Spleen (tissue), 11 donors: Measurements from ENCODE around the gene STOM. TPM values are rescaled to one million over a fixed set of nuclear protein-coding genes. Genes with fewer than 3 reads are reported as not detected.

ENCODE experiments used
- DNase-seq: peaks from one replicate; pipeline ENCODE4 v3.0.0-alpha.2; 2020
- H3K27ac ChIP-seq, 8 donors: fragments of 200-600 bp; sonication (generic) in 7 of 8; 1 replicate in 4 of 8; 2 replicates in 4 of 8; pipeline versions ENCODE4 v1.5.0 to v1.8.0; 2016 to 2021; ENCODE audit warnings: inconsistent platforms in 4 of 8, mild to moderate bottlenecking in 4 of 8, moderate library complexity in 1 of 8
- H3K27me3 ChIP-seq, 7 donors: fragments of 200-600 bp; sonication (generic) in 6 of 7; replicated peaks in 1 of 7; 1 replicate in 4 of 7; 2 replicates in 3 of 7; pipeline versions ENCODE4 v1.5.0 to v1.8.0; 2016 to 2021; ENCODE audit warnings: inconsistent platforms in 3 of 7, mild to moderate bottlenecking in 1 of 7
- H3K36me3 ChIP-seq, 6 donors: fragments of 200-600 bp; sonication (generic) in 5 of 6; 1 replicate in 4 of 6; 2 replicates in 2 of 6; pipeline versions ENCODE4 v1.5.0 to v1.8.0; 2016 to 2021; ENCODE audit warnings: inconsistent platforms in 2 of 6
- H3K4me1 ChIP-seq, 6 donors: fragments of 200-600 bp; sonication (generic) in 5 of 6; 1 replicate in 3 of 6; 2 replicates in 3 of 6; pipeline versions ENCODE4 v1.5.0 to v1.8.0; 2016 to 2021; ENCODE audit warnings: inconsistent platforms in 3 of 6
- H3K4me3 ChIP-seq, 8 donors: fragments of 200-600 bp; sonication (generic) in 7 of 8; 1 replicate in 4 of 8; 2 replicates in 4 of 8; pipeline versions ENCODE4 v1.5.0 to v1.8.0; 2016 to 2021; ENCODE audit warnings: inconsistent platforms in 4 of 8, mild to moderate bottlenecking in 4 of 8, moderate library complexity in 2 of 8
- H3K9me3 ChIP-seq, 8 donors: fragments of 200-600 bp; sonication (generic) in 7 of 8; 1 replicate in 4 of 8; 2 replicates in 4 of 8; pipeline versions ENCODE4 v1.5.0 to v1.8.0; 2016 to 2021; ENCODE audit warnings: inconsistent platforms in 4 of 8
- CTCF ChIP-seq, 11 experiments: fragments of 200-600 bp in 7 of 11; fragments of 450-650 bp in 4 of 11; sonication (generic) in 4 of 11; IDR thresholded peaks in 8 of 11; conservative IDR thresholded peaks in 3 of 11; 1 replicate in 7 of 11; 2 replicates in 4 of 11; pipeline versions ENCODE4 v1.4.0 to v1.8.0; 2016 to 2021; ENCODE audit warnings: antibody characterized with exemption in 11 of 11, inconsistent platforms in 4 of 11, mild to moderate bottlenecking in 1 of 11
- POLR2A ChIP-seq, 3 donors: fragments of 450-650 bp; IDR thresholded peaks; one replicate each; pipeline ENCODE4 v1.5.1; 2017; ENCODE audit warnings: antibody characterized with exemption in 3 of 3, mild to moderate bottlenecking in 1 of 3
- POLR2AphosphoS5 ChIP-seq, 3 donors: sonication (generic); formaldehyde crosslinking; IDR thresholded peaks; one replicate each; pipeline ENCODE4 v1.5.1; 2017; ENCODE audit warnings: antibody characterized with exemption in 3 of 3
- WGBS, 5 donors: extraction: QIAGEN DNeasy Blood & Tissue Kit in 3 of 5; methylation state at CpG; one replicate each; pipeline versions ENCODE4 v1.1.5 to v1.1.7; 2013 to 2018; 5-methylcytosine and 5-hydroxymethylcytosine counted together
- intact Hi-C: fragments of 100-400 bp; cut with DNase I; formaldehyde crosslinking; loops from one replicate; pipeline ENCODE4 v1.15.0; 2023; ENCODE audit warnings: low total_unique reads
- polyA plus RNA-seq, 3 donors: library from polyadenylated mRNA; stranded (reverse); fragments of 200-250 nt; gene quantifications; one replicate each; pipeline ENCODE4 v1.2.1, GENCODE V29; 2013
- total RNA-seq, 7 donors: library from RNA; depleted of rRNA in 3 of 7; stranded (reverse); fragments of >200 nt in 3 of 7; fragmentation: NEBNext Ultra II Directional in 4 of 7; extraction: Animal tissue kit (Norgen Biotek cat#: 25700) in 4 of 7; gene quantifications; one replicate each; pipeline versions ENCODE4 v1.1.0 to v1.2.1, GENCODE V29; 2016 to 2021
- donor health status: healthy with polysubstance abuse.
- donor health status: DM: no; HTN: no; CAD: no; lungs with moderate emphysema.
- donor health status: DM: no; HTN: no; CAD: no.
- donor health status: Bipolar disorder and iron deficiency.
- donor health status: healthy.
- donor health status: DM: no; HTN: no; CAD: no.
- donor health status: DM: yes; HTN: yes; CAD: no.

STOM gene
- total and polyA plus RNA-seq, 10 donors = 42.7 to 493 (median 311) TPM

GRCh38 chr9:121371495-121372061 lies 1.5 kb upstream of the STOM start:
- H3K4me1 ChIP-seq = peaks cover 5 to 70% (median 48%) of the 10 kb centered on the region in 6 donors
- H3K27ac ChIP-seq = peak overlapping the region in 6 of 8 donors; percentile 0 to 97 (median 96)
- intact Hi-C loops = loop anchor here (10.0 kb wide), 1 partner anchor 47 kb away; no protein-coding TSS in a partner anchor
- no peaks in the 10 kb centered on the region for H3K9me3 ChIP-seq
- H3K36me3 ChIP-seq = peaks cover 0 to 4% (median 0%) of the 10 kb centered on the region in 6 donors
- no peaks in the 10 kb centered on the region for H3K27me3 ChIP-seq
- 77 to 80% (median 80%) methylated on average over 4 of the region's 4 CpGs for WGBS, 5 donors
- DNase-seq = no peak
- H3K4me3 ChIP-seq = no peak overlapping the region
- no peak for TF ChIP-seq CTCF (IDR thresholded peaks at IDR 0.05 in 8 of 11, conservative IDR thresholded peaks at IDR 0.05 in 3 of 11)
- no peak for TF ChIP-seq POLR2A (IDR thresholded peaks at IDR 0.05)
- TF ChIP-seq POLR2AphosphoS5 (IDR thresholded peaks at IDR 0.05) = no peak

GRCh38 chr9:121368745-121369144 lies 1.3 kb downstream of the STOM start:
- Histone ChIP-seq H3K27me3 (no peaks in the 10 kb centered on the region), H3K9me3 (no peaks in the 10 kb centered on the region), H3K4me1 (peaks cover 16 to 93% (median 76%) of the 10 kb centered on the region in 6 donors), H3K36me3 (peaks cover 0 to 20% (median 0%) of the 10 kb centered on the region in 6 donors), H3K27ac (peak overlapping the region; percentile 92 to 97 (median 96)), H3K4me3 (peak overlapping the region; percentile 67 to 94 (median 80))
- intact Hi-C loops = no loop called here
- TF ChIP-seq CTCF (IDR thresholded peaks at IDR 0.05 in 8 of 11, conservative IDR thresholded peaks at IDR 0.05 in 3 of 11) = no peak
- peak in 2 of 3 donors; percentile 28 to 29 for TF ChIP-seq POLR2AphosphoS5 (IDR thresholded peaks at IDR 0.05)
- no peak for TF ChIP-seq POLR2A (IDR thresholded peaks at IDR 0.05)
- 15 to 28% (median 18%) methylated on average over 8 of the region's 8 CpGs for WGBS, 5 donors
- peak; percentile 39 for DNase-seq

- H3K4me3 ChIP-seq = peak overlapping the region; percentile 67 to 94 (median 80)
- H3K36me3 ChIP-seq = peaks cover 0 to 20% (median 0%) of the 10 kb centered on the region in 6 donors
- H3K4me1 ChIP-seq = peaks cover 21 to 93% (median 78%) of the 10 kb centered on the region in 6 donors
- intact Hi-C loops = no loop called here
- no peaks in the 10 kb centered on the region for H3K9me3 ChIP-seq
- H3K27me3 ChIP-seq = no peaks in the 10 kb centered on the region
- H3K27ac ChIP-seq = peak overlapping the region; percentile 92 to 97 (median 96)
- no peak for DNase-seq
- TF ChIP-seq CTCF (IDR thresholded peaks at IDR 0.05 in 8 of 11, conservative IDR thresholded peaks at IDR 0.05 in 3 of 11) (no peak), POLR2AphosphoS5 (IDR thresholded peaks at IDR 0.05) (no peak)
- WGBS, 5 donors = 32 to 56% (median 43%) methylated on average over 1 of the region's 1 CpG
Observed at GRCh38 chr9:121368138-121368522, 1.9 kb downstream of the STOM start.

GRCh38 chr9:121367306-121368137 lies 2.5 kb downstream of the STOM start:
- H3K27me3 ChIP-seq = no peaks in the 10 kb centered on the region
- H3K4me1 ChIP-seq = peaks cover 23 to 93% (median 78%) of the 10 kb centered on the region in 6 donors
- TF ChIP-seq POLR2AphosphoS5 (IDR thresholded peaks at IDR 0.05) = no peak
- TF ChIP-seq CTCF (IDR thresholded peaks at IDR 0.05 in 8 of 11, conservative IDR thresholded peaks at IDR 0.05 in 3 of 11) = no peak
- no peak for TF ChIP-seq POLR2A (IDR thresholded peaks at IDR 0.05)
- peaks cover 0 to 20% (median 0%) of the 10 kb centered on the region in 6 donors for H3K36me3 ChIP-seq
- WGBS, 5 donors = 32 to 54% (median 39%) methylated on average over 4 of the region's 4 CpGs
- intact Hi-C loops = no loop called here
- peak overlapping the region in 7 of 8 donors; percentile 92 to 97 (median 96) for H3K27ac ChIP-seq
- no peaks in the 10 kb centered on the region for H3K9me3 ChIP-seq
- peak overlapping the region in 7 of 8 donors; percentile 67 to 94 (median 81) for H3K4me3 ChIP-seq
- DNase-seq = no peak
